GM21360 (cell line): Measurements from ENCODE around the gene CALHM1.
"Not testable (repeated sequence)": the region's sequence is repeated elsewhere in the genome, so short reads cannot be mapped to it uniquely, and the experiment has no call there.

ENCODE experiments used
- ATAC-seq: cut with Tn5 transposase; IDR thresholded peaks from one replicate; pipeline ENCODE4 v1.9.1; 2021; ENCODE audit warnings: mild to moderate bottlenecking, moderate library complexity; ENCODE audit not compliant: unreplicated experiment

The CALHM1 gene

DNA sequence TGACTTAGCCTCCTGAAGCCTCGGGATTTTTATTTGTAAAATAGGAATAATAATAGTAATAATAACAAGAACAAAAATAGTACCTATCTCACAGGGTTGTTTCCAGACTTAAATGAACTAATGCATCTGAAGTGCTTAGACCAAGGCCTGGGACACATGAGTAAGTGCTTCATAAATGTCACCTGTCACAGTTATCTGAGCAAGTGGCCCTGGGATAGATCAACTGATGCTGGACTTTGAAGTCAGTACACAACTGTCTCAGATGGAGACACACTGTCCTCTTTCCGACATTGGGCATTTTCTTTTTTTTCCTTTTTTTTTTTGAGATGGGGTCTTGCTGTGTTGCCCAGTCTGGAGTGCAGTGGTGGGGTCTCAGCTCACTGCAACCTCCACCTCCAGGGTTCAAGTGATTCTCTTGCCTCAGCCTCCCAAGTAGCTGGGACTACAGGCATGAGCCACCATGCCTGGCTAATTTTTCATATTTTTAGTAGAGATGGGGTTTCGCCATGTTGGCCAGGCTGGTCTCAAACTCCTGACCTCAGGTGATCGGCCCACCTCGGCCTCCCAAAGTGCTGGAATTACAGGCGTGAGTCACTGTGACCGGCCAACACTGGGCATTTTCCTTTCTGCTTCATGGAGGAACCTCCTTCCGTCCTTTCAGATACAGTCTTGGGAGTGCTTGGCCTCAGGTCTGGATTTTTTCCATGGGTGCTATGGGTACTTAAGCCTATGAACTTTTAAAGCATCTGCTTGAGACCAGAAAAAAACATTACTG is 28.1 kb upstream of the CALHM1 start:
- ATAC-seq, result not testable (repeated sequence)

DNA sequence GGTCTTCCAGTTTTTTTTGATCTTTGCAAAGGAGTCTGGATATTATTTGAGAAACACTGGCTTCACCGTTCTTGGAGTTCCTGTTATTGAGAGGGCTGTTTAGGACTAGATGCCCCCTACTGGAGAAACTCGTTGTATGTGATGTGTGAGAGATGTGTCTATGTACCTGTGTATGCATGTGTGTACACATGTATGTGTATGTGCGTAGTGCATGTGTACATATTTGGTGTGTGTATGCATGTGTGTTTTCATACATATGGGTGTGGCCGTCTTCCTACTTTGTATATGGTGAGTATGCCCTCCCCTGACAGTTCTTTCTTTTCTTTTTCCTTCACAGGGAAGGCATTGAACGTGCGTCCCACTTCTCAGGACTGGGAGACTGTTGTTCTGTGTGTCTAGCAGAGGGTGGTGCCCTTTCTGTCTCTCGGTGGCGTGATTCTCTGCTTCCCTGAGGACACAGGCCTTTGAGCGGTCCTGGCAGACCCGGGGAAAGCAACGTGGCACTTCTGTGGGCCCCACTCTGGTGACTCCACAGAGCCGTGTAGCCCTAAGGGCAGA is 23.4 kb upstream of the CALHM1 start:
- ATAC-seq, result peak; percentile 53

DNA sequence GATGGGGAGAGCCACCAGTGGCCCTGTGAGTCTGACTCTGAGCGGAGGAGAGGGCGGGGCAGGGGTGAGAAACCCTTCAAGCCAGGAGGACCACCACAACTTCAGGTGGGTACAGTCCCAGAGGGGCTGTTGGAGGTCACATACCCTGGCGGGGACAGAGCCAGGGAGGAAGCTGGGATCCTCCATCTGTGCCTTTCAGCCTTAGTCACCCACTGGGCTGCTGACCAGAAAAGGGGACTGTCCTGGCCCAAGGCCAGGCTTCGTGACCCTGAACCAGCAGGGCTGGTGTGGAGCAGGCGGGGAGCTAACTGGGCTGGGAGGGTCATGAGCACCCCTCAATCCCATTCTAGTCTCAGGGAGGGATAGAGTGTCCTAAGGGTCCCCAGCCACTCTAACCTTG is 21.8 kb upstream of the CALHM1 start:
- ATAC-seq, result no peak

DNA sequence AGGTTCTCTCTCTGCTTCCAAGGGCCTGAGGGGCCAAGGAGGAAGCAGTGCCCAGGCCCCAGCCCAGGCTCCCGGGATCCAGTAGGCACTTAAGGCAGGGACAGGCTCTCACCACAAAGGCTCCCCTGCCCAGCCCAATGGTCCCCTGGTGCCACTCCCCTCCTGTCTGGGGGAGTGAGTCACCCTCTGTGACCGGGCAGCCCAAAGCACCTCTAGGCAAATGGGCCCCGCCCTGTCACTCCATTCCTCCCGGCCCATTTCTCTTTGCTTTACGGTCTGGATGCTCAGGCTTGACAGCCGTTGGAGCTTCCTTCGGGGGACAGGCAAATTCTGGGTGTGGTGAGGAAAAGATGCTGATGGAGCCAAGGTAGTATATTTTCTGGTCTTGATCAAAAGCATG is 20.4 kb upstream of the CALHM1 start, which contains the start of gene CALHM3:
TSS of gene CALHM3 (minus strand) at position 106 of the 400 bp plus-strand sequence. CDS start 208 bp downstream, outside the sequence.
- no peak for ATAC-seq

DNA sequence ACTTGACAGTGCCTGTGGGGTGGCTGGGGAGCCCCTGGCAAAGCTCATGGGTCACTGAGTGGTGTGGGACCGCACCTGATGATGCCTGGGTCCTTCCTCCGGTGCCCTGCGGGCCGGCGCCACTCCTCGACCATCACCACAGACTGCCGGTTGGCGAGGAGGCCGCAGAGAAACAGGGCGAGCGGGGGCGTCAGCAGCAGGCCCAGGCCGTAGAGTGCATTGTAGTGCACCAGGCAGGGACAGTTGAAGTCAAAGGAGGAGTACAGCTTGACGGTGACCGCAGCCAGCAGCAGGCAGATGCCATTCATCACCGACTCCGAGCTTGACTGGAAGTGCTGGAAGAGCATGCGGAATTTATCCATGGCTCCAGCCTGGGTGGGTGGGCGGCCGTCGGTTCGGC is 20.0 kb upstream of the CALHM1 start:
- no peak for ATAC-seq

DNA sequence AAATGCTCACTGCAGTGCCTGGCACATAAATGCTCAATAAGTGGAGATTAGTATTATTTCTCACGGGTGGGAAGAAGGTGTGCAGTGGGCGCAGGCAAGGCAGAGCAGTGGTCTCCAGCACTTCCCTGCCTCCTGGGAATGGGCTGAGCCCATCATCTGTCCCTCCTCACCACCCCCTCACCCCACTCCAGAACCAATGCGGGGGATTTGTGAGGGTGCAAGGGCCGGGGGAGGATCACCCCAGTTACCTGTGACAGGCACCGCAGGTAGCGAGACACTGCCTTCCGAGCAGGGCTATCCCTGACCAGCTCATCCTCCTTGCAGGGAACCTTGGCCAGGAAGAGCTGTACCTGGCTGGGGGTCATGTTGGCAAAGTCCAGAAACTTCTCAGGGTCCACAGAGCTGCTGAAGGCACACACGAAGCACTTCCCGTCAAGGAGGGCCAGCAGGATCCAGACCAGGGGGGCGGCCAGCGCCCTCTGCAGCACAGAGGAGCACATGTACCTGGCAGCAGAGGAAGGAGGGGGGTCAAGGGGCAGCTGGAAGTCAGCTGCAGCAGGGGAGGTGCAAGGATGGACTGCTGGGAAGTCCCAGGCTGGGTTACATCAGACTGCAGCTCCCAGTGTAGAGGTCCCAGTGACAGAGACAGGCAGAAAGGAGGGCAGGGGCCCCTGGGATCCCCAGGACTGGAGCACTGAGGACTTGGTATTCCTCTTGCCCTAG is 17.5 kb upstream of the CALHM1 start:
- no peak for ATAC-seq

DNA sequence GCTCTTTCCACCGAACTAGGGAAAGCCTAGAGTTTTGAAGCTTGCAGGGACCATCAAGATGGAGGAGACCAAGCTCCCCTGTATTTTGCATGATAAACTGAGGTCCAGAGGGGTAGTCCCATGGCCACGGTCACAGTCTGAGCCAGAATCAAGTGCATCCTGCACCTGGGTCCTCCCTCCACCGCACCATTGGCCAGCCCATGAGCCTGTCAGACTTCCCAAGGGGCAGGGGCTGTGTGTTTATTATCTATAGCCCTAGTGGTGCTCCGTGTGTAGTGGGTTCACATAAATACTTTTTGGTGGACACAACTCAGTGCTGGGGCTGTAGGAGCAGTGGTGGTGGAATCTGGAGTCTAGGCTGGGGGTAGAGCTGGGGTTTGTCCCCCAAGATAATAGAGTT is 16.7 kb upstream of the CALHM1 start:
- no peak for ATAC-seq

DNA sequence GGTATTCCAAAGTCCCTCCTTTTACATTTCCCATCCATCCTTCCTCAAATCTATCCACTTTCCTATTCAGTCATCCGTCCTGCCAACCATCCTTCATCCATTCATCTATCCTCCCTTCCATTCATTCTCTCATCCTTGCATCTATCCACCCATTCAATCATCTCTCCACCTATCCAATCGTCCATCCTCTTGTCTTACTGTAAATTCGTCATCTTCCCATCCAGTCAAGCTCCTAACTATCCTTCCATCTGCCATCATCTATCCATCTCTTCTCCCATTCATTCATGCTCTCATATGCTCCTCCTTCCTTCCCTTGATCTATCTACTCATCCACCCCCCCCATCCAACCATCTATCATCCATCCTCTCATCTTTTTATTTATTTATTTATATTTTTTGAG is 15.4 kb upstream of the CALHM1 start:
- no peak for ATAC-seq

DNA sequence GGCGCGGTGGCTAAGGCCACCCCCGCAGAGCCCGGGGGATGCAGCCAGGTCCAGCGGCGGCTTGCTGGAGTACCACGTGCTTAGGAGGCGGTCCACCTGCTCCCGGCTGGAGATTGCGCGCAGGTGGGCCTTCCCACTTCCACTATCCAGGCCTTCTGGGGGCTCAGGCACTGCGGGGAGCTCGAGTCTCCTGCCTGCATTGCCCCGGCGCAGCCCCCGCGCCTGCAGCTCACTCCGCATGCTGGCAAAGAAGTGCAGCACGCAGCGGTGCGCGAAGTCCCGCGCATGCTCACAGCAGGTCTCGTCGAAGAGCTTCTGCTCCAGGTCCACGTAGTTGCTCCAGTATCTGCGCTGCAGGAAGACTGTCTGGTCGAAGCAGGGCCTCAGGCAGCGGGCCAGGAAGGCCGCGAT is 14.6 kb upstream of the CALHM1 start:
- no peak for ATAC-seq

DNA sequence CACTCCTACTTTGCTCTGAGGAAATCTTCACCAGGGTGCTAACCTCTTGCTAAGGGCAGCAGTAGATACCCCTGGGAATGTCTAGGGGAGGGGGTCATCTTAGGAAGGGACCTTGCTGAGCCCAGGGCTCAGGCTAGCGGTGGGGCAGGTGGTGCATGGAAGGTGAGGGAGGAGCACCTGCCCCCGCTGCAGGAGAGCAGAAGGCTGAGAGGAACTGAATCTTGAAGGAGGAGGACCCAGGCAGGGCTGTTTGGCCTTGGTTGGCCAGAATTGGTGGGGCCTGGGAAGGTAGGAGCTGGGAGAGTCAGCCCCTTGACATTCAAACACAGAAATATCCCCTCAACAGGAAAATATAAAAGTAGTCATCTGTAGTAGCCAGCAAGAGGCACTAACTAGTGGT is 13.3 kb upstream of the CALHM1 start:
- ATAC-seq, result peak; percentile 26

DNA sequence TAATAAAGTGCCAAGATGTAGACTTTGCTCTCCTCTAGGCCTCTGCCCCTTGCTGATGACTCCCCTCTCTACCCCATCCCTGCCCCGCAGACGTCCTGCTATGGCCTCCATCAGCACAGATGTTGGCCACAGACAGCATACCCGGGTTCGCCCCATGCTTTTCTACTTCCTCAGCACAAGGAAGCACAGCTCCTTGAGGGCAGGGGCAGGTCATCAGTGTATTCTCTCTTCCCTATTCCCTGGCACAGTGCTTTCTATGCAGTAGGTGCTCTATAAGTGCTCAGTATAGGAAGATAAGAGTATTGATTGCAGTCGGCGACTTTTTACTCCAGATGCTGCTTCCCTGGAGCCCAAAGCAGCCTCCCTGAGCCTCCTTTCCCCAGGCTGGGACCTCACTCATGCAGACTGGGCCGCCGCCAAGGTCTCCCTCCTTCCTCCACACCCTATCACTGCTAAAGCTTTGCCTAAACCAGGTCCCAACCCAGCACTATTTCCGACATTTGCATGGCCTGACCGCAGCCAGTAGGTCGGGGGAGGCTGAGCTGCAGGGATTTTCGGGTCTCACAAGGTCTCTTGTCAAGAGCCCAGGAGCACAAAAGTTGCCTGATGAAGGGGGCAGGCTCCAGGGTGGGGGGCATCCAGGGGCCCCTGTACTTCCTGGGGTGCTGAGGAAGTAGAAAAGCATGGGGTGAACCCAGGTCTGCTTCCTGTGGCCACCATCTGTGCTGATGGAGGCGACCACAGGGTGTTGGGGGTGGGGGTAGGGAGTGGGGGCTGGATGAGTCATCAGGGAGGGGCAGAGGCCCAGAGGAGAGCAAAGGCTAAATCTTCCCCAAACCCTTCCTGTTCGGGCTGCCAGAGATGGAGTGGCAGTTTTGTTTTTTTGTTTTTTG is 12.3 kb upstream of the CALHM1 start:
- peak; percentile 56 for ATAC-seq

DNA sequence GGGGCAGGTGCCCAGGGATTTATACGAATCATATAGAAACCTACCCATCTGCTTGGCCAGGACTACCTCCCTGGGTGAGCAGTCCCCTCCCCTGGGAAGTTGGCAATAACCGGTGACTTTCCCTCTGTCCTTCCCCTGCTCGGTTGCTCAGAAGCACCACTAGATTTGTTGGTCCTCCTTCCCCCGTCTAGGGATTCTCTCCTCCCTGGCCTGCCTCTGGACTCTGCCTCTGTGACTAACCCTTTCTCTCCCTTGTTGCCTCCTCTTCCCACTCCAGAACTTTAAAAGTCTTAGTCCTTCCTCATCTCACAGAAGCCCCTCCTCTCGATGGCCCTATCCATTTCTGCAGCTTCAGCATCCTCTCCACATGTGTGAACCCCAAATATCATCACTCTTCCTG is 10.5 kb upstream of the CALHM1 start:
- no peak for ATAC-seq

DNA sequence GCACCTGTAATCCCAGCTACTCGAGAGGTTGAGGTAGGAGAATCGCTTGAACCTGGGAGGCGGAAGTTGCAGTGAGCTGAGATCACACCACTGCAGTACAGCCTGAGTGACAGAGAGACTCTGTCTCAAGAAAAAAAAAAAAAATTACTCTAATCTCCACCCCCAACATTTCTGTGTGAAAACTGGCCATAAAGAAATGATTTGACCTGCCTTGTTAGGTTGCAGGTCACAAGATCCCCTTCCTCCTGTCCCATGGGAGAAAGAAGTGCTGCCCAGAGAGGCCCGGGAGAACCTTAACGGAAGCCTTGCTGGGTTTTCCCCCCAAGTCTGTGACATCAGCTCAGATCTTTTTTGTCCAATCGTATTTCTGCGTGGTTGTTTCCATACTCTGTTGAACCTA is 8.7 kb upstream of the CALHM1 start:
- ATAC-seq, result peak; percentile 33

DNA sequence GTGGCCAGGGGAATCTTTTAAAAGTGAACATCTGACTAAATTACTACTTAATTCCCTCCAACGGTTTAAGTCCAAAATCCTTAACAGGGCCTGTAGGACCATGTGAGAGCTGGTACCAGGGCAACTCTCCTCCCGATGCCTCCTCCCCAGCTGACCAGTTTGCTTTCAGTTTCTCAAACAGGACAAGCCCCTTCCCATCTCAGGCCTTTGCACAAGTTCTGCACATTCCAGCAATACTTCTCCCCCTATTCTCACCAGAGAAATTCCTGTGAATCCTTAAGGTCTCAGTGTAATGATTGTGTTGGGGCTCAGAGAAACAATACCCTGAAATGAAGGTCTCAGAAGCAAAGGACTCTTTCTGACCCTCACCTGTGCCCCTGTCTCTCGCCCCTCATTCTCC is 8.0 kb upstream of the CALHM1 start:
- ATAC-seq, result no peak

DNA sequence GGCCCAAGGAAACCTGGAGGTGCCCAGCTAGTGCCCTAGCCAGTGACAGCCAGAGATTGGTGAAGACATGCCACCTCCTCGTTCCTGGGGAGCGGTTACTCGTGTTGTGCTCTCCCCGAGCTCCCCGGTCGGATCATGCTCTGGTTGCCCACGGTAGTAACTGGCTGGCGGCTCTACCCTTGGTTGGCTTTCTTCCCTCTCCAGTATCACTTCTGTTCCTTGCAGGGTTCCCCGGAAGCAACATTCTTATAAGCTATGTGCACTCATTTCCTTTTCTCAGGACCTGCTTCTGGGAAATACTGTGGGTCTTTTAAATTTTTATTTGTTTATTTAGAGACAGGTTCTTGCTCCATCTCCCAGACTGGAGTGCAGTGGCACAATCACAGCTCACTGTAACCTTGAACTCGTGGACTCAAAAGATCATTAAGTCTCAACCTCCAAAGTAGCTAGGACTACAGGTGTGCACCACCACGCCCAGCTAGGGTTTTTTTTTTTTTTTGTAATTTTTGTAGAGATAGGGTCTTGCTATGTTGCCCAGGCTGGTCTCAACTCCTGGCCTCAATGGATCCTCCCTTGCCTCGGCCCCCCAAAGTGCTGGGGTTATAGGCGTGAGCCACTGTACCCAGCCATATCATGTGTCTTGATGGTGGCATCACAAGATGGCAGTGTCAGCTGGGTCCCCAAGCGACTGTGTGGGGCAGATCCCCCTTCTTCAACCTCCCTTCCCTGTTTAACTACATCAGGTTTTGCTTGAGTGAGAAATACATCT is 6.9 kb upstream of the CALHM1 start:
- ATAC-seq, result no peak

DNA sequence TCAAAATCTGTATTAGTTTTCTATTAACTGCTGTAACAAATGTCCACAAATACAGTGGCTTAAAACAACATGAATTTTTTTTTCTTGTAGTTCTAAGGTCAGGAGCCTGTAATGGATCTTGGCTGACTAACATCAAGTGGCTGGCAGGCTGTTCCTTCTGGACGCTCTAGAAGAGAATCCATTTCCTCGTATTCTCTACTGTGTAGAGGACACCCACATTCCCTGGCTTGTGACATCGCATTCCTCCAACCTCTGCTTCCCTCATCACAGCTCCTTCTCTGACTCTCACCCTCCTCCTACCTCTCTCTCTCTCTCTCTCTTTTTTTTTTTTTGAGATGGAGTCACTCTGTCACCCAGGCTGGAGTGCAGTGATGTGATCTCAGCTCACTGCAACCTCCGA is 4.8 kb upstream of the CALHM1 start:
- ATAC-seq, result no peak

DNA sequence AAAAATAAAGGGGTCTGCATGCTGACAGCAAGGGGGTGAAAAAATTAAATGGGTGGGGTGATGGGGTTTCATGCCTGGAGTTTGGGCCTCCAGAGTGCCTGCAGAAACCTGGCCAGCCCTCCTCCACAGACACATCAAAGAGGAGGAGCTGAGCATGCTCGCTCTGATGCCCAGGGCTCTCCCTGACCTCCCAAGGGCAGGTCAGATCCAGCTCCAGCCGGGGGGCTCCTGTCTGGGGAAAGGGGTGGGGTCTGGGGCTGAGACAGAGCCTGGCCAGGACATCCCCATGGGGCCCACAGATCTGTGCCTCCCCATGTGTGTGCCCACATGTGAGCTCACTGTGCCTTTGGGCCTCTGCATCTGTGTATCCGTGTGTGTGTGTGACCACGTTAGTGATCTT is 915 bp upstream of the CALHM1 start:
- no peak for ATAC-seq

DNA sequence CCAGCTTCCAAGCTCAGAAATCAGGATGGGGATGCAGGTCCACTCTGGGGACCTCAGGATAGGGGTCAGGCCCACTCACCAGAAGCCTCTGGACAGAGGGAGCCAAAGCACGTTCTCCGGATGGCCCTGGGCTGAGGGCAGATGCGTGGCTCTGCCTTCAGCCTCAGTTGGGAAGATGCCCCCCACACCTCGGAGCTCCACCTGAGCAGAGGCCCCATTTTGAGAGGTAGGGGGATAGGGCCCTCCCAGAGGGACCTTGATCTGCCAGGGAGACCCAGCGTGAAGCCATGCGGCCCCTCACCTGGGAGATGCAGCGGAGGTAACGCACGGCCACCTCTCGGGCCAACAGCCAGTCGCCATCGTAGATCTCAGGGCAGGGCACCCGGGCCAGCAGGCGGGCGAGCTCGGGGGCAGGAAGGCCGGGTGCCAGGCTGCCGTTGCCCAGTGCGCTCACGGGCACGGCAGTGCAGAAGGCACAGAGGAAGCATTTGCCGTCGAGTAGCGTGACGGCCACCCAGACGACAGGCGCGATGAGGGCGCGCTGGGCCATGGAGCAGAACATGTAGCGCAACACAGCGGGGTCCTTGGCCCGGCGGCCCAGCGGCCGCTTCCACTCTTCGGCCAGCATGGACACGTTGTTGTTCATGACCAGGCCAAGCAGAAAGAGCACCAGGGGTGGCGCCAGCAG is 660 bp downstream of the CALHM1 start:
- no peak for ATAC-seq

DNA sequence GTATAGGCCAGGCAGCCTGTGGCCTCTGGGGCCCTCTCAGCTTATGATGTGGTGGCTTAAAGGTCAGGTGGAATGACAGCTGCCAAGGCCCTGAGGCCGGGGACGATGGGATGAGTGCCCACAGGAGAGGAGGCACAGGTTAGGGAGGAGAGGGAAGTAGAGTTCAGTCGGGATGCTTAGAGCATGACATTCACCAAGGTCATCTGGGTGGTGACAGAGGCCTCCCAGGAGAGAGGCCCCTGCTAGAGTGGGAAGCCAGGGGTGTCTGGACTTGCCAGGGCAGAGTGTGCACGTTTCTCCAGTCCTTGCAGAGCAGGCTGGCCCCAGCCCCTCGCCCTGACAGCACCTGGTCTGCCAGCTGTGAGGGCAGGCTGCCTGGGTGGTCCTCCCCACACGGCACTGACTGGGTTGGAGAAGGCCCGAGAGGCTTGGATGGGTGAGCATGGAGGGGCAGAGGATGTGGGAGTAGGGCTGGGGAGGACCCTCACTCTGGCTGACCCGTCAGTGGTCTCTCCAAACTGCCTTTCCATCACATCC is 1.5 kb downstream of the CALHM1 start:
- no peak for ATAC-seq
